GM12878 (cell line): ENCODE results near the gene NUDT3. TPM values are rescaled to one million over a fixed set of nuclear protein-coding genes. Genes with fewer than 3 reads are reported as not detected.

Source experiments
- ATAC-seq: fragments of 200-7000 bp; cut with Tn5 transposase; 3 replicates; pipeline ENCODE4 v1.9.1; 2020; ENCODE audit warnings: mild to moderate bottlenecking, moderate library complexity
- BruUV-seq: library from RNA; stranded (reverse); fragments of 400-500 nt; replicated peaks from 2 replicates; lab custom pipeline; 2021; lab: Mats Ljungman, UMichigan
- CTCF ChIA-PET: fragments of 300-600 bp; sonication (Branson Sonifier 250); formaldehyde crosslinking; extraction: SDS; loops from one replicate; lab custom pipeline; 2021; ENCODE audit warnings: inconsistent platforms; lab: Yijun Ruan, JAX
- POLR2A ChIA-PET: fragments of 350-600 bp; formaldehyde crosslinking; extraction: SDS; loops from one replicate; lab custom pipeline; 2021; ENCODE audit warnings: inconsistent platforms; lab: Charles Lee
- RAD21 ChIA-PET: fragments of 300-600 bp; sonication (Branson Sonifier 250); formaldehyde crosslinking; loops from one replicate; lab custom pipeline; 2023; ENCODE audit warnings: antibody characterized with exemption; ENCODE audit not compliant: unreplicated experiment; lab: Charles Lee
- SMC1A ChIA-PET: fragments of 300-600 bp; sonication (Branson Sonifier 250); formaldehyde crosslinking; loops from one replicate; lab custom pipeline; 2023; ENCODE audit not compliant: unreplicated experiment, uncharacterized antibody; lab: Charles Lee
- DNase-seq: peaks from one replicate; pipeline ENCODE4 v3.0.0-alpha.2; 2011; ENCODE audit warnings: low read depth, low spot score
- FAIRE-seq: peaks from 3 replicates; lab custom pipeline; 2011; peaks lifted over from hg19 to GRCh38; lab: Jason Lieb, UNC
- H2AFZ ChIP-seq: 2 replicates; pipeline ENCODE4 v1.6.0; 2011; ENCODE audit warnings: low read depth, low read length, control low read depth; ENCODE audit not compliant: control insufficient read depth
- H3K27ac ChIP-seq: 2 replicates; pipeline ENCODE4 v1.5.1; 2011; ENCODE audit warnings: control low read depth; ENCODE audit not compliant: control insufficient read depth, insufficient read depth
- H3K27me3 ChIP-seq, 2 experiments: replicated peaks in 1 of 2; 2 replicates each; pipeline versions ENCODE4 v1.6.0 to v1.6.1; 2011; ENCODE audit warnings: low read length in 1 of 2; ENCODE audit not compliant: control insufficient read depth in 2 of 2, insufficient read depth in 2 of 2
- H3K36me3 ChIP-seq, 2 experiments: 2 replicates each; pipeline ENCODE4 v1.5.1; 2011; ENCODE audit warnings: low read length in 1 of 2; ENCODE audit not compliant: control insufficient read depth in 2 of 2, insufficient read depth in 2 of 2
- H3K4me1 ChIP-seq: 2 replicates; pipeline ENCODE4 v1.6.1; 2011; ENCODE audit warnings: mild to moderate bottlenecking, low read length, moderate library complexity, mixed read lengths; ENCODE audit not compliant: control insufficient read depth, insufficient read depth
- H3K4me2 ChIP-seq: 2 replicates; pipeline ENCODE4 v1.6.0; 2011; ENCODE audit warnings: control low read depth; ENCODE audit not compliant: control insufficient read depth, insufficient read depth
- H3K4me3 ChIP-seq: fragments of 200-600 bp; sonication (generic); 2 replicates; pipeline ENCODE4 v1.5.1; 2016
- H3K79me2 ChIP-seq: 2 replicates; pipeline ENCODE4 v1.6.0; 2011; ENCODE audit warnings: low read length; ENCODE audit not compliant: control insufficient read depth, insufficient read depth
- H3K9ac ChIP-seq: 2 replicates; pipeline ENCODE4 v1.8.0; 2011; ENCODE audit warnings: low read length, control low read depth, mixed read lengths; ENCODE audit not compliant: control insufficient read depth, insufficient read depth
- H3K9me3 ChIP-seq: replicated peaks from 3 replicates; pipeline ENCODE4 v1.5.1; 2011; ENCODE audit warnings: mild to moderate bottlenecking, low read length; ENCODE audit not compliant: control insufficient read depth, insufficient read depth
- H4K20me1 ChIP-seq: 2 replicates; pipeline ENCODE4 v1.6.0; 2011; ENCODE audit not compliant: control insufficient read depth, insufficient read depth
- CREM ChIP-seq: IDR thresholded peaks from 2 replicates; pipeline ENCODE4 v1.6.1; 2014; ENCODE audit warnings: antibody characterized with exemption, low read depth
- EP300 ChIP-seq, 2 experiments: fragments of 150-350 bp in 1 of 2; IDR thresholded peaks; 2 replicates each; pipeline ENCODE4 v1.6.1; 2011 to 2012; ENCODE audit warnings: low read depth in 2 of 2, low read length in 2 of 2, borderline replicate concordance in 1 of 2, improper control_type of control experiment in 1 of 2, inconsistent platforms in 1 of 2; ENCODE audit not compliant: control insufficient read depth in 1 of 2
- POLR2AphosphoS2 ChIP-seq: IDR thresholded peaks from 2 replicates; pipeline ENCODE4 v1.6.1; 2011; ENCODE audit warnings: low read depth, mild to moderate bottlenecking, low read length, improper control_type of control experiment, moderate library complexity
- POLR2AphosphoS5 ChIP-seq: IDR thresholded peaks from 2 replicates; pipeline ENCODE4 v1.6.1; 2011; ENCODE audit warnings: mild to moderate bottlenecking, low read length, inconsistent platforms
- STAT3 ChIP-seq: IDR thresholded peaks from 2 replicates; pipeline ENCODE4 v1.6.1; 2011; ENCODE audit warnings: low read depth, low read length, improper control_type of control experiment
- WGBS: methylation state at CpG from one replicate; pipeline ENCODE4 v1.1.6; 2016; ENCODE audit warnings: low lambda C conversion rate; ENCODE audit not compliant: insufficient replicate concordance, insufficient coverage; ENCODE audit errors: missing lambda C conversion rate; 5-methylcytosine and 5-hydroxymethylcytosine counted together
- in situ Hi-C: fragments of 300-500 bp; cut with MboI; formaldehyde crosslinking; loops from 9 replicates; pipeline ENCODE4 v1.14.3; 2018; ENCODE audit warnings: mixed read lengths
- intact Hi-C: fragments of 100-400 bp; cut with micrococcal nuclease; formaldehyde crosslinking; loops from one replicate; pipeline ENCODE4 v1.14.2; 2022; ENCODE audit not compliant: unreplicated experiment
- polyA plus RNA-seq, 11 experiments: library from polyadenylated mRNA; depleted of rRNA in 4 of 11; unstranded in 6 of 11; stranded (reverse) in 5 of 11; fragments of >200 nt; fragmentation: Nextera tagmentation in 4 of 11; fragmentation: Illumina TruSeq in 1 of 11; extraction: Ambion mirVana in 4 of 11; extraction: Trizol in 1 of 11; gene quantifications; 1 replicate in 1 of 11; 2 replicates in 10 of 11; pipeline versions ENCODE4 v1.2.1 to v1.2.3, GENCODE V29; 2011 to 2016; ENCODE audit warnings: inconsistent platforms in 2 of 11, missing spikeins in 2 of 11, low read depth in 1 of 11
- total RNA-seq, 4 experiments: library from RNA; depleted of rRNA in 3 of 4; stranded (reverse); fragments of >200 nt in 3 of 4; fragmentation: Illumina TruSeq in 1 of 4; extraction: Trizol in 1 of 4; gene quantifications; 2 replicates each; pipeline versions ENCODE4 v1.2.1 to v1.2.3, GENCODE V29; 2013 to 2021

NUDT3 gene
- total and polyA plus RNA-seq, 10 of the 15 experiments (the other 5 are each of a cell fraction or from before 2014, with no cell fraction given), result 2.4 to 32.3 (median 25.5) TPM

DNA sequence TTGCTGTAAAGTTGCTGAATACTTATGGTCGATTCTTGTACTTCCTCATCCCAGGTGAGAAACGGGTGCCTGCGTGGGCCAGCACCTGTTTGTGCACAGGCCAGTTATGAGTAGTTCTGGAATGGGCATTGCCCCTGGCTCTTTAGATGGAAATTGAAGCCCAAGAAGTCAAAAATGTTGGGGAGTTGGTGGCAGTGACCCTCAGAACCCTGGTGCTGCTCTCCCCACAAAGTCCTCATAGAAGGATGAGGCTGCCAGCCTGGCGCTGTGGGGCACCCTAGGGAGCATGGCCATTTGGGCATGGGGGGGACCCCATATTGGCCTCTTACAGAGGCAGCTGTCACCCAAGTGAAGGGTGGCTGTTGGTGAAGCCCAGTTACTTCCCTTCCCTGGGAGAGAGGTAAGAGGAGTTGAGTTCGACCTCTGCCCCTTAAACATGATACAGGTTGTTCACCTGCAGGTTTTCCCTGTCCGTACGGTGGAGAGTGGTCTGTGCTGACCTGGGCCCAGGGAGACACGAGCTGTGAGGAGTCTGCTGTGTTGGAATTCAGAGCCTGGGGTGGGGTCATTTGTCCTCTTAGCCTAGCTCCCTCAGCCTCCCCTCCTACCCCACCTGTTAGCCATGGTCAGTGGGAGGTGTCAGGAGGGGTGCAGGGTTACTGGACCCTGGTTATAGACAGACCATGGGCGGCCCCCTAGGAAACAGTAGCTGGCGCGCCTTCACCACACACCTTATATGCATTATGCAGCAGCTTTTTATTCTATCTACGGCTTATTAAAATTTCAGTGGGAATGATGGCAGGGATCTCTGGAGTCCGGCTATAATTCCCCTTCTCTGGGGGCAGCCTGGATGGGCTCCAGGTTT lies 150.9 kb downstream of the NUDT3 start:
- Histone ChIP-seq H3K9me3 (no peaks in the 10 kb centered on the region), H3K27ac (no peak overlapping the region), H3K27me3 (no peaks in the 10 kb centered on the region), H3K4me1 (peaks cover 14% of the 10 kb centered on the region), H3K36me3 (peaks cover 27 to 33% of the 10 kb centered on the region in 2 experiments), H3K4me2 (peak overlapping the region; percentile 42; the same call in 1 of the 2 replicates), H4K20me1 (peaks cover 5% of the 10 kb centered on the region; the same call in 1 of the 2 replicates), H3K79me2 (peaks cover 48% of the 10 kb centered on the region), H3K4me3 (no peak overlapping the region), H3K9ac (no peak overlapping the region; the same call in 1 of the 2 replicates), H2AFZ (no peak overlapping the region)
- POLR2A ChIA-PET, result interaction anchor here (1.0 kb wide), 1 partner anchor 183 kb away, joined by 3 read pairs; no protein-coding TSS in a partner anchor
- in situ Hi-C loops (loop anchor here (5.0 to 25.0 kb wide), 2 partner anchors 176 to 371 kb away; no protein-coding TSS in a partner anchor), intact Hi-C loops (no loop called here)
- no peak for DNase-seq
- 95% methylated on average over 13 of the region's 13 CpGs for WGBS
- no peak for TF ChIP-seq EP300 (IDR thresholded peaks at IDR 0.05; ENCODE audit: borderline replicate concordance in 1 of 2, control insufficient read depth in 1 of 2, low read depth in 2 of 2, low read length in 2 of 2)
- no peak for TF ChIP-seq CREM
- TF ChIP-seq POLR2AphosphoS2, result 0 out of 2 replicates have a peak, but pooled peaks have one; percentile 5
- TF ChIP-seq STAT3, result no peak
- 0 out of 2 replicates have a peak, but pooled peaks have one; percentile 30 for TF ChIP-seq POLR2AphosphoS5
- SMC1A ChIA-PET, result interaction anchor here (1.2 kb wide), 1 partner anchor 46 kb away, joined by 3 read pairs; no protein-coding TSS in a partner anchor
- ATAC-seq, result no peak
- no peak for FAIRE-seq
- CTCF ChIA-PET, result interaction anchor here (0.7 to 1.5 kb wide), 3 partner anchors 15 to 173 kb away, joined by 3 to 4 read pairs (median 4); no protein-coding TSS in a partner anchor
- no TSS peak for BruUV-seq
- RAD21 ChIA-PET, result interaction anchor here (0.9 kb wide), 1 partner anchor 45 kb away, joined by 4 read pairs; no protein-coding TSS in a partner anchor
